Transverse colon (tissue), 4 donors: Measurements from ENCODE around the gene DPM2. TPM values are rescaled to one million over a fixed set of nuclear protein-coding genes. Genes with fewer than 3 reads are reported as not detected.

Source experiments
- DNase-seq: peaks from one replicate; pipeline ENCODE4 v3.0.0-alpha.2; 2019
- H3K27ac ChIP-seq, 4 donors: fragments of 200-600 bp; sonication (generic); 2 replicates each; pipeline ENCODE4 v1.5.1; 2016 to 2018; ENCODE audit warnings: inconsistent platforms in 4 of 4
- H3K27me3 ChIP-seq: fragments of 200-600 bp; sonication (generic); 2 replicates; pipeline ENCODE4 v1.5.1; 2017; ENCODE audit warnings: inconsistent platforms
- H3K36me3 ChIP-seq, 4 donors: fragments of 200-600 bp; sonication (generic); 2 replicates each; pipeline ENCODE4 v1.5.1; 2017 to 2019; ENCODE audit warnings: inconsistent platforms in 4 of 4
- H3K4me1 ChIP-seq, 4 donors: fragments of 200-600 bp; sonication (generic); 2 replicates each; pipeline ENCODE4 v1.5.1; 2017 to 2020; ENCODE audit warnings: inconsistent platforms in 4 of 4
- H3K4me3 ChIP-seq, 4 donors: fragments of 200-600 bp; sonication (generic); 1 replicate in 1 of 4; 2 replicates in 3 of 4; pipeline versions ENCODE4 v1.5.1 to v1.6.1; 2017 to 2019; ENCODE audit warnings: inconsistent platforms in 4 of 4
- H3K9me3 ChIP-seq, 2 donors: fragments of 200-600 bp; sonication (generic); 2 replicates each; pipeline ENCODE4 v1.5.1; 2017 to 2019; ENCODE audit warnings: inconsistent platforms in 2 of 2
- CTCF ChIP-seq, 5 experiments: fragments of 200-600 bp in 3 of 5; fragments of 450-650 bp in 2 of 5; sonication (generic) in 3 of 5; IDR thresholded peaks; 1 replicate in 2 of 5; 2 replicates in 3 of 5; pipeline ENCODE4 v1.5.1; 2016 to 2017; ENCODE audit warnings: antibody characterized with exemption in 5 of 5, inconsistent platforms in 3 of 5, mild to moderate bottlenecking in 2 of 5, moderate library complexity in 1 of 5
- EP300 ChIP-seq: sonication (generic); formaldehyde crosslinking; IDR thresholded peaks from one replicate; pipeline ENCODE4 v1.6.1; 2017; ENCODE audit warnings: antibody characterized with exemption, low read depth
- POLR2A ChIP-seq: fragments of 450-650 bp; IDR thresholded peaks from one replicate; pipeline ENCODE4 v1.6.1; 2016; ENCODE audit warnings: antibody characterized with exemption, mild to moderate bottlenecking, moderate library complexity
- POLR2AphosphoS5 ChIP-seq, 3 donors: sonication (generic); formaldehyde crosslinking; IDR thresholded peaks; one replicate each; pipeline ENCODE4 v1.6.1; 2016; ENCODE audit warnings: antibody characterized with exemption in 3 of 3
- WGBS, 2 donors: methylation state at CpG; one replicate each; pipeline ENCODE4 v1.1.5; 2018; ENCODE audit warnings: low coverage in 1 of 2; 5-methylcytosine and 5-hydroxymethylcytosine counted together
- in situ Hi-C, 4 donors: fragments of 200-750 bp; cut with MboI; loops; one replicate each; pipeline versions ENCODE4 v1.15.0 to v1.15.1; 2017; ENCODE audit warnings: low sequenced_read_pairs in 3 of 4, low pct_ligation_motif_present in 1 of 4, low pct_unique_long_range_greater_than_20kb in 1 of 4
- intact Hi-C: fragments of 100-400 bp; cut with DNase I; formaldehyde crosslinking; loops from one replicate; pipeline ENCODE4 v1.15.1; 2023; ENCODE audit warnings: low total_unique reads
- total RNA-seq, 4 donors: library from RNA; depleted of rRNA; stranded (reverse); fragments of >200 nt; gene quantifications; one replicate each; pipeline ENCODE4 v1.1.0, GENCODE V29; 2016

DPM2 gene
- total RNA-seq, 4 donors from 2014 or later: 20.6 to 249 (median 26.3) TPM

DNA sequence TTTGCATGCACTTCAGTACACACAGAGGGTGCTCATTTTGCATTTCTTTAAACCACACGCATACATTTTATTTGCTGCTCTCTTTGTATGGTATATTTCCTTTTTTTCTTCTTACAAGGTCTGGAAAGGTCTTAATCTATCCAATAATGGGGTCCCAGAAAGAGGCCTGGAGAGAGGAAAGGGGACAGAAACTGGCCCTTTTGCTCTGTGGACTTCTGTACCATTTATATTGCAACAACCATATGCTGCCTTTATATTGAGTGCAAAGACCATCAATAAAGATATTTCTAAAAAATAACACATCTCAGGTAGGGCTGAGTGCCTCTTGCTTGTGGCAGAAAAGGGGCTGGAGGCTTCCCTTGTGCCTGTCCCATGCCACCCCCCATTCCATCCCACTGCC is 15.5 kb upstream of the DPM2 start:
- intact Hi-C loops (no loop called here), in situ Hi-C loops (loop anchor here in 1 of 4 donors (25.0 kb wide), 1 partner anchor 159 kb away; no protein-coding TSS in a partner anchor)
- 85 to 89% methylated on average over 1 of the region's 1 CpG for WGBS, 2 donors
- DNase-seq: no peak
- no peaks in the 10 kb centered on the region for H3K27me3 ChIP-seq
- H3K4me3 ChIP-seq: no peak overlapping the region
- TF ChIP-seq EP300: no peak
- no peak for TF ChIP-seq POLR2AphosphoS5 (IDR thresholded peaks at IDR 0.05)
- no peak for TF ChIP-seq POLR2A
- no peak for TF ChIP-seq CTCF (IDR thresholded peaks at IDR 0.05)
- H3K9me3 ChIP-seq: no peaks in the 10 kb centered on the region
- H3K4me1 ChIP-seq: peaks cover 42 to 67% (median 45%) of the 10 kb centered on the region in 4 donors
- H3K27ac ChIP-seq: peak overlapping the region in 2 of 4 donors; percentile 82 to 89
- H3K36me3 ChIP-seq: no peaks in the 10 kb centered on the region

GRCh38 chr9:127950513-127951289 is 13.0 kb upstream of the DPM2 start:
- peaks cover 33 to 53% (median 34%) of the 10 kb centered on the region in 4 donors for H3K4me1 ChIP-seq
- DNase-seq: no peak
- no peaks in the 10 kb centered on the region for H3K36me3 ChIP-seq
- peak overlapping the region in 3 of 4 donors; percentile 27 to 53 (median 31) for H3K27ac ChIP-seq
- WGBS, 2 donors: 57 to 61% methylated on average over 8 to 21 of the region's 21 CpGs
- TF ChIP-seq POLR2AphosphoS5 (IDR thresholded peaks at IDR 0.05) (peak in 2 of 3 donors; percentile 8 to 40), POLR2A (no peak)
- H3K4me3 ChIP-seq: no peak overlapping the region
- no peaks in the 10 kb centered on the region for H3K9me3 ChIP-seq
- in situ Hi-C loops: loop anchor here in 1 of 4 donors (25.0 kb wide), 1 partner anchor 162 kb away; no protein-coding TSS in a partner anchor
- intact Hi-C loops: no loop called here
- H3K27me3 ChIP-seq: no peaks in the 10 kb centered on the region

DNA sequence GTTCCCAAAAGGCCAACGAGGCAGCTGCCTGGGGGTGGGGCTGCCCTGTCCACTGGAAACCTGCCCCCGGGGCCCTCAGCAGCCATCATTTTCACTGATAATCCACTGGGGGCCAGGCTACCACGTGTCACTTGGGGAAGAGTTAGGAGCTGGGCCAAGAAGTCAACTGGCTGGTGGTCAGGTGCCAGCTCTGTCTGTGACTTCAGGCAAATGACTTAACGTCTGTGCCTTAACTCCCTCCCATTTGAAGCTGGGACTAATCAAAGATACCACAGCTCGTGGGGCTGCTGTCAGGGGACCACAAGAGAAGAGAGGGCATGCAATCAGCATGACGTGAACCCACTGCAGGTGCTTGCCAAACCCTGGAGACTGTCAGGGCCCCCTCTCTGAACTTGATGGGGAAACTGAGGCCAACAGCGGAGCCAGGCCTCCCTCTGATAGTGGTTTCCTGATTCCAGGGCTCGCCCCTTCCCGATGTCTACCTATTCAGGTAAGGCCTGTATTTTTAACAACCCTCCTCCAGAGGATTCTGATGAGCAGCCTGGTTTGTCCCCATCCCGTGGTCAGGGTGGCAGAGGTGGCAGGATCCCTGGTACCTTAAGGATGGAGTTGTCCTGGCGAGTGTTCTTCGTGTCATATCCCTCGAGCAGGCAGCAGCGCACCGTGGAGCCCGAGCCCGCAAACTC is 12.3 kb upstream of the DPM2 start:
- Histone ChIP-seq H3K36me3 (peaks cover 0 to 6% (median 0%) of the 10 kb centered on the region in 4 donors), H3K27ac (peak overlapping the region in 3 of 4 donors; percentile 27 to 53 (median 31)), H3K4me3 (no peak overlapping the region), H3K4me1 (peaks cover 26 to 46% (median 27%) of the 10 kb centered on the region in 4 donors), H3K9me3 (no peaks in the 10 kb centered on the region), H3K27me3 (no peaks in the 10 kb centered on the region)
- in situ Hi-C loops (loop anchor here (5.0 to 25.0 kb wide), 4 partner anchors 82 to 162 kb away; no protein-coding TSS in a partner anchor), intact Hi-C loops (no loop called here)
- no peak for DNase-seq
- TF ChIP-seq EP300 (no peak), CTCF (IDR thresholded peaks at IDR 0.05) (no peak), POLR2A (no peak), POLR2AphosphoS5 (IDR thresholded peaks at IDR 0.05) (no peak)
- WGBS, 2 donors: 68% methylated on average over 17 of the region's 17 CpGs; no CpG with 5 or more reads in 1 of the 2 donors

GRCh38 chr9:127947841-127948710 is 10.4 kb upstream of the DPM2 start:
- Histone ChIP-seq H3K27me3 (no peaks in the 10 kb centered on the region), H3K27ac (no peak overlapping the region), H3K36me3 (peaks cover 0 to 12% (median 0%) of the 10 kb centered on the region in 4 donors), H3K9me3 (no peaks in the 10 kb centered on the region), H3K4me3 (no peak overlapping the region), H3K4me1 (peaks cover 9 to 27% (median 15%) of the 10 kb centered on the region in 4 donors)
- TF ChIP-seq POLR2AphosphoS5 (IDR thresholded peaks at IDR 0.05): no peak
- no peak for TF ChIP-seq EP300
- TF ChIP-seq POLR2A: no peak
- TF ChIP-seq CTCF (IDR thresholded peaks at IDR 0.05): no peak
- in situ Hi-C loops (loop anchor here (5.0 to 10.0 kb wide), 3 partner anchors 84 to 89 kb away; no protein-coding TSS in a partner anchor), intact Hi-C loops (no loop called here)
- WGBS, 2 donors: 81% methylated on average over 15 of the region's 17 CpGs; no CpG with 5 or more reads in 1 of the 2 donors
- no peak for DNase-seq
